GM12872 (cell line): ENCODE results near the gene ZDHHC13.

ENCODE experiments used
- CTCF ChIP-seq: IDR thresholded peaks from 3 replicates; pipeline ENCODE4 v1.5.1; 2011; ENCODE audit warnings: low read depth, mild to moderate bottlenecking, low read length, moderate library complexity; ENCODE audit not compliant: insufficient read depth

Gene ZDHHC13

GRCh38 chr11:19191530-19192169 is 74.7 kb downstream of the ZDHHC13 start:
- TF ChIP-seq CTCF = no peak

DNA sequence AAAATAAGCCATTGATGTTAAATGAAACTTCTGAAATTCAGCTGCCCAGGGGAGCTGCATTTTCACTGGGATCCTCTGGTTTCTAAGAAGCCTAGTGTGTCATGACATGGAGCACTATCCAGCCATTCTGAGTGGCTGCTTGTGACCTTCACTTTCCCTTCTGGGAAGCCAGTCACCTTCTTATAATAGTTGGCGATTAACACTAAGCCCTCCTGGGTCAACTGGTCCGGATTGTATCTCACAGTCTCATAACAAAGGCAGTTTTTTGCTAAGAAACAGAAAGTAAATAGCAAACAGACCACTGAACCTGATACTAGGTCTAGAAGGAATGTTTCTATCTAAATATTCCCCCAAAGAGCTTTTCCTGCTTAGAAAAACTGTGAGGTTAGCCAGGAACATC is 76.9 kb downstream of the ZDHHC13 start:
- TF ChIP-seq CTCF = no peak

GRCh38 chr11:19194620-19195308 is 77.8 kb downstream of the ZDHHC13 start:
- TF ChIP-seq CTCF = no peak

- TF ChIP-seq CTCF = no peak
Observed at GRCh38 chr11:19196432-19196831, 79.5 kb downstream of the ZDHHC13 start.

GRCh38 chr11:19199048-19199447 is 82.1 kb downstream of the ZDHHC13 start:
- no peak for TF ChIP-seq CTCF

- TF ChIP-seq CTCF = no peak
Observed at GRCh38 chr11:19199771-19200170, 82.8 kb downstream of the ZDHHC13 start.

- TF ChIP-seq CTCF = no peak
Observed at GRCh38 chr11:19200410-19201201, 83.6 kb downstream of the ZDHHC13 start.
